ENCODE measurements around the gene C2CD3. TPM values are rescaled to one million over a fixed set of nuclear protein-coding genes. Genes with fewer than 3 reads are reported as not detected.

Gene C2CD3
- total RNA-seq, 6 donors from 2014 or later, result 21.4 to 55.5 (median 26.6) TPM

- no peak overlapping the region for H3K27ac ChIP-seq
- H3K36me3 ChIP-seq, result peaks cover 0 to 53% (median 21%) of the 10 kb centered on the region in 4 donors
- H3K4me1 ChIP-seq, result no peaks in the 10 kb centered on the region
- H3K4me3 ChIP-seq, result no peak overlapping the region
- no peaks in the 10 kb centered on the region for H3K27me3 ChIP-seq
- no peaks in the 10 kb centered on the region for H3K9me3 ChIP-seq
- WGBS, 2 donors, result 82 to 92% methylated on average over 9 of the region's 9 CpGs
- ATAC-seq (ENCODE audit: low FRiP score in 2 of 2) (peak in 1 of 2 donors; percentile 44), DNase-seq (no peak)
- no peak for TF ChIP-seq CTCF (IDR thresholded peaks at IDR 0.05)
- TF ChIP-seq POLR2AphosphoS5 (IDR thresholded peaks at IDR 0.05), result no peak
- TF ChIP-seq EP300 (IDR thresholded peaks at IDR 0.05), result no peak
- TF ChIP-seq POLR2A (IDR thresholded peaks at IDR 0.05), result no peak
Observed at GRCh38 chr11:74030723-74031676, 139.8 kb downstream of the C2CD3 start.

- peaks cover 0 to 19% (median 7%) of the 10 kb centered on the region in 4 donors for H3K36me3 ChIP-seq
- no peak for DNase-seq
- ATAC-seq (ENCODE audit: low FRiP score in 2 of 2), result peak in 1 of 2 donors; percentile 31
- H3K27ac ChIP-seq, result no peak overlapping the region
- no peak overlapping the region for H3K4me3 ChIP-seq
- TF ChIP-seq EP300 (IDR thresholded peaks at IDR 0.05) (no peak), POLR2A (IDR thresholded peaks at IDR 0.05) (no peak), CTCF (IDR thresholded peaks at IDR 0.05) (no peak), POLR2AphosphoS5 (IDR thresholded peaks at IDR 0.05) (no peak)
- H3K4me1 ChIP-seq, result peaks cover 0 to 13% (median 4%) of the 10 kb centered on the region in 4 donors
- WGBS, 2 donors, result 80 to 82% methylated on average over 7 of the region's 7 CpGs
- no peaks in the 10 kb centered on the region for H3K27me3 ChIP-seq
- H3K9me3 ChIP-seq, result no peaks in the 10 kb centered on the region
Observed at GRCh38 chr11:74025467-74026166, 145.2 kb downstream of the C2CD3 start.

- peak in 1 of 2 donors; percentile 54 for DNase-seq
- WGBS, 2 donors, result 49 to 67% methylated on average over 2 of the region's 2 CpGs
Observed at GRCh38 chr11:74024261-74025029, 146.4 kb downstream of the C2CD3 start.

More at GRCh38 chr11:74024261-74025029, 146.4 kb downstream of the C2CD3 start:
- peaks cover 8 to 25% (median 12%) of the 10 kb centered on the region in 4 donors for H3K4me1 ChIP-seq
- no peaks in the 10 kb centered on the region for H3K27me3 ChIP-seq
- H3K4me3 ChIP-seq, result no peak overlapping the region
- TF ChIP-seq CTCF (IDR thresholded peaks at IDR 0.05), result no peak
- peak in 1 of 2 donors; percentile 57 for TF ChIP-seq POLR2AphosphoS5 (IDR thresholded peaks at IDR 0.05)
- TF ChIP-seq EP300 (IDR thresholded peaks at IDR 0.05), result no peak
- no peak overlapping the region for H3K27ac ChIP-seq
- peaks cover 0 to 18% (median 6%) of the 10 kb centered on the region in 4 donors for H3K36me3 ChIP-seq
- peak in 1 of 2 donors; percentile 49 for ATAC-seq (ENCODE audit: low FRiP score in 2 of 2)
- no peaks in the 10 kb centered on the region for H3K9me3 ChIP-seq

All from upper lobe of left lung (tissue), 6 donors.